Measurements from ENCODE around the gene CMAS.

GRCh38 chr12:22054155-22054554 is 8.1 kb downstream of the CMAS start:
- TF ChIP-seq POLR2A (IDR thresholded peaks at IDR 0.05) (no peak), CTCF (IDR thresholded peaks at IDR 0.05) (no peak)
